Loucy (cell line): ENCODE data around the gene PROSER3.

ENCODE experiments used
- H2AFZ ChIP-seq: fragments of 200-600 bp; sonication (generic); 2 replicates; pipeline ENCODE4 v1.6.0; 2016; ENCODE audit warnings: antibody characterized with exemption, mild to moderate bottlenecking, low read length, moderate library complexity
- H3F3A ChIP-seq: fragments of 200-600 bp; 2 replicates; pipeline ENCODE4 v1.6.0; 2016; ENCODE audit warnings: antibody characterized with exemption, low read depth, mild to moderate bottlenecking
- H3K27me3 ChIP-seq: fragments of 200-600 bp; sonication (generic); 2 replicates; pipeline ENCODE4 v1.6.1; 2014; ENCODE audit warnings: low read length, mild to moderate bottlenecking; ENCODE audit not compliant: insufficient read depth, poor library complexity, severe bottlenecking
- H3K36me3 ChIP-seq: fragments of 200-600 bp; sonication (generic); 2 replicates; pipeline ENCODE4 v1.6.1; 2016; ENCODE audit warnings: low read length; ENCODE audit not compliant: insufficient read depth
- H3K4me1 ChIP-seq: fragments of 200-600 bp; sonication (generic); 2 replicates; pipeline ENCODE4 v1.5.1; 2014; ENCODE audit warnings: low read length, mild to moderate bottlenecking; ENCODE audit not compliant: insufficient read depth, poor library complexity, severe bottlenecking
- H3K4me2 ChIP-seq: fragments of 200-600 bp; sonication (generic); 2 replicates; pipeline ENCODE4 v1.6.0; 2014; ENCODE audit warnings: antibody characterized with exemption, low read length, low read depth, mild to moderate bottlenecking; ENCODE audit not compliant: poor library complexity, severe bottlenecking
- H3K4me3 ChIP-seq: fragments of 200-600 bp; sonication (generic); 2 replicates; pipeline ENCODE4 v1.5.1; 2014; ENCODE audit warnings: low read length, mild to moderate bottlenecking, mixed read lengths; ENCODE audit not compliant: poor library complexity, severe bottlenecking
- H3K79me2 ChIP-seq: fragments of 200-600 bp; sonication (generic); 2 replicates; pipeline ENCODE4 v1.6.1; 2014; ENCODE audit warnings: low read length; ENCODE audit not compliant: insufficient read depth
- H3K9ac ChIP-seq: fragments of 200-600 bp; sonication (generic); 2 replicates; pipeline ENCODE4 v1.6.0; 2014; ENCODE audit warnings: mild to moderate bottlenecking, low read depth, low read length, moderate library complexity; ENCODE audit not compliant: poor library complexity, severe bottlenecking
- H3K9me2 ChIP-seq: fragments of 200-600 bp; sonication (generic); replicated peaks from 2 replicates; pipeline ENCODE4 v1.6.1; 2016; ENCODE audit warnings: low read depth, low read length, mixed read lengths
- H3K9me3 ChIP-seq: fragments of 200-600 bp; sonication (generic); 2 replicates; pipeline ENCODE4 v1.6.1; 2014; ENCODE audit warnings: mild to moderate bottlenecking, antibody characterized with exemption, low read length, low read depth; ENCODE audit not compliant: insufficient read depth
- H4K20me1 ChIP-seq: fragments of 200-600 bp; sonication (generic); 2 replicates; pipeline ENCODE4 v1.6.0; 2014; ENCODE audit warnings: antibody characterized with exemption, low read length, mild to moderate bottlenecking; ENCODE audit not compliant: insufficient read depth, poor library complexity, severe bottlenecking
- EZH2phosphoT487 ChIP-seq: fragments of 200-600 bp; IDR thresholded peaks from 2 replicates; pipeline ENCODE4 v1.6.1; 2018; ENCODE audit warnings: antibody characterized with exemption, mild to moderate bottlenecking, moderate library complexity, borderline replicate concordance
- TF ChIP-seq, protein P1 (sequence below): fragments of 200-600 bp; sonication (generic); conservative IDR thresholded peaks from 2 replicates; pipeline ENCODE4 v1.5.1; 2014; ENCODE audit warnings: mild to moderate bottlenecking, antibody characterized with exemption, low read length

Gene PROSER3

DNA sequence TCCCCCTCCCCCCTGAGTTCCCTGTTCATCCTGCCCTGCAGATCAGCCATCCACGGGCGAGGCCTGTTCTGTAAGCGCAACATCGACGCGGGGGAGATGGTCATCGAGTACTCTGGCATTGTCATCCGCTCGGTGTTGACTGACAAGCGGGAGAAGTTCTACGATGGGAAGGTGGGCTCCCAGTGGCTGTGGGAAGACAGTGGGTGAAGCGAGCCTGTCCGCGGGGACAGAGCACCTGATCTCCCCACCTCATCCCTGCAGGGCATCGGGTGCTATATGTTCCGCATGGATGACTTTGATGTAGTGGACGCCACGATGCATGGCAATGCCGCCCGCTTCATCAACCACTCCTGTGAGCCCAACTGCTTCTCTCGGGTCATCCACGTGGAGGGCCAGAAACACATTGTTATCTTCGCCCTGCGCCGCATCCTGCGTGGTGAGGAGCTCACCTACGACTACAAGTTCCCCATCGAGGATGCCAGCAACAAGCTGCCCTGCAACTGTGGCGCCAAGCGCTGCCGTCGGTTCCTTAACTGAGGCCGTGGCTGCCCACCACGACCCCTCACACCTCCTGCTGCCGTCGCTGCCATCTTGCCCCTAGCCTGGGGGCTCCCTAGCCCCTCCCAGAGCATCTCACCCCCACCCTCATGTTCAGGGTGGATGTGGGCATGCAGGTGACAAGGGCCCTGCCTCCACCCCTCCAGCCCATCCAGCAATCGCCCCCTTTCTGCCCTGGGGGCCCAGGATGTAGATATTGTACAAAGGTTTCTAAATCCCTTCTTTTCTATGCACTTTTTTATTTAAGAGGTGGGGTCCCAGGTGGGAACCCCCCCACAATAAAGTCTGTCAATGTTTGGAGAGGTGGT lies 19.7 kb upstream of the PROSER3 start:
- Histone ChIP-seq H3K9me3 (no peaks in the 10 kb centered on the region), H3K27me3 (no peaks in the 10 kb centered on the region), H2AFZ (no peak overlapping the region), H4K20me1 (no peaks in the 10 kb centered on the region), H3K36me3 (peaks cover 23% of the 10 kb centered on the region; the same call in 1 of the 2 replicates), H3K9ac (no peak overlapping the region), H3K4me2 (no peak overlapping the region), H3K79me2 (no peaks in the 10 kb centered on the region), H3K9me2 (no peaks in the 10 kb centered on the region), H3K4me1 (peaks cover 7% of the 10 kb centered on the region), H3K4me3 (no peak overlapping the region), H3F3A (no peaks in the 10 kb centered on the region)
- TF ChIP-seq, protein P1, sequence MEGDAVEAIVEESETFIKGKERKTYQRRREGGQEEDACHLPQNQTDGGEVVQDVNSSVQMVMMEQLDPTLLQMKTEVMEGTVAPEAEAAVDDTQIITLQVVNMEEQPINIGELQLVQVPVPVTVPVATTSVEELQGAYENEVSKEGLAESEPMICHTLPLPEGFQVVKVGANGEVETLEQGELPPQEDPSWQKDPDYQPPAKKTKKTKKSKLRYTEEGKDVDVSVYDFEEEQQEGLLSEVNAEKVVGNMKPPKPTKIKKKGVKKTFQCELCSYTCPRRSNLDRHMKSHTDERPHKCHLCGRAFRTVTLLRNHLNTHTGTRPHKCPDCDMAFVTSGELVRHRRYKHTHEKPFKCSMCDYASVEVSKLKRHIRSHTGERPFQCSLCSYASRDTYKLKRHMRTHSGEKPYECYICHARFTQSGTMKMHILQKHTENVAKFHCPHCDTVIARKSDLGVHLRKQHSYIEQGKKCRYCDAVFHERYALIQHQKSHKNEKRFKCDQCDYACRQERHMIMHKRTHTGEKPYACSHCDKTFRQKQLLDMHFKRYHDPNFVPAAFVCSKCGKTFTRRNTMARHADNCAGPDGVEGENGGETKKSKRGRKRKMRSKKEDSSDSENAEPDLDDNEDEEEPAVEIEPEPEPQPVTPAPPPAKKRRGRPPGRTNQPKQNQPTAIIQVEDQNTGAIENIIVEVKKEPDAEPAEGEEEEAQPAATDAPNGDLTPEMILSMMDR, result no peak
- TF ChIP-seq EZH2phosphoT487, result no peak

DNA sequence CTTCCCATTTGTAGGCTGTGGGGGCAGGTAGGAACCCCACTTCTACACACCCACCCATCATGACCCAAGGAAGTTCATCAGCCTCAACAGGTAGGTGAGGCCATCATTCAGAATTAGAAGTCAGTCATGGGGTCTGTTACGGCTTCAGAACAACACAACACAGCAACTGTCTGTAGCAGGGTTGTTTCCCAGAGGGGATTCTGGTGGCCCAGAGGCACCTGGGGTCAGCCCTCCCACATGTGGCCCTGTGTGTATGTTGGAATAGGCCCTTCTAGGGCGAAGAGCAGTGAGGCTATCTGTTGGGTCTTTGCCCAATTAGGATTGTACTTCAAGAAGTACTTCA lies 19.1 kb upstream of the PROSER3 start:
- Histone ChIP-seq H3K4me2 (no peak overlapping the region), H3K36me3 (peaks cover 23% of the 10 kb centered on the region; the same call in 1 of the 2 replicates)

DNA sequence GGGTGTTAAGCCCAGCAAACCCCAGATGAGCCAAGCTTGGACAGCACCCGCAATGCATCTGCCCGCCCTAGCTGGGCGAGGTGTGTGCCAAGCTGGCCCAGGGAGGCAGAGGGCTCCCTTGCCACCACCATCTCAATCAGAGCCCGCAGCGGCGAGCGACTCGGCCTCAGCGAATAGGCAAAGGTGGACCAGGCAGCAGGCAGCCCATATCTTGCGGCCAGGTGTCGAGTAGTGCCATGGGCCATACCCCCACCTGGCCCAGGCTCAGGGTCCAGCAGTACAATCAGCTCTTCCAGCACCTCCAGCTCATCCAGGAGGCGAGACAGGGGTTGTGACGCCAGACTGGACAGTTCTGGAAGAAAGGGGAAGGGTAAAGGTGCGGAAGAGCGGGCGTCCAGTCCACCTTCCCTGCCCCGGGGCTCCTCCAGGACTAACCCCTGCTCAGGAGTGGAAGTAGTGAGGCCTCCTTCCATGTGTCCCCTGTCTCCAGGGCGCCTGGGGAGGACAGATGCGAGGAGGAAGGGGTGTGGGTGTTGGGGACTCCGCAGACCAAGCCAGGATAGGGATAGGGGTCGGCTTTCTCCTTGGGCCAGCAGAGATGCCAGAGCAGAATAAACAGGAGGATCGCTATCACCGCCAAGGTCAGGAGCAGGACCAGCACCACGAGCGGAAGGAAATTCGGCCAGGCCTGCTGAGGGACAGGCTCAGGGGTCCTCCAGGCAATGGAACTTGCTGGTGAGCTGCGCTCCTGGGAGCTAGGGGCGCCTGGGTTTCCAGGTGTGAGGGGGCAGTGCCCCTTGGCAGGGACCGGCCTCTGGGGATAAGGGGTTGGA lies 18.5 kb upstream of the PROSER3 start:
- H3K4me1 ChIP-seq, result peaks cover 7% of the 10 kb centered on the region
- H3K9me3 ChIP-seq, result no peaks in the 10 kb centered on the region
- no peaks in the 10 kb centered on the region for H4K20me1 ChIP-seq
- H3K9me2 ChIP-seq, result no peaks in the 10 kb centered on the region
- TF ChIP-seq, protein P1, result no peak
- TF ChIP-seq EZH2phosphoT487, result no peak
- peaks cover 23% of the 10 kb centered on the region; the same call in 1 of the 2 replicates for H3K36me3 ChIP-seq
- H2AFZ ChIP-seq, result no peak overlapping the region
- H3F3A ChIP-seq, result no peaks in the 10 kb centered on the region
- peak overlapping the region; percentile 79 for H3K4me3 ChIP-seq
- no peaks in the 10 kb centered on the region for H3K27me3 ChIP-seq
- H3K9ac ChIP-seq, result peak overlapping the region; percentile 55
- peak overlapping the region; percentile 74 for H3K4me2 ChIP-seq
- no peaks in the 10 kb centered on the region for H3K79me2 ChIP-seq

More for the DNA sequence above, 19.1 kb upstream of the PROSER3 start:
- no peak for TF ChIP-seq EZH2phosphoT487
- TF ChIP-seq, protein P1, result no peak
- no peaks in the 10 kb centered on the region for H3K79me2 ChIP-seq
- no peaks in the 10 kb centered on the region for H3F3A ChIP-seq
- H2AFZ ChIP-seq, result no peak overlapping the region
- H3K9me2 ChIP-seq, result no peaks in the 10 kb centered on the region
- no peaks in the 10 kb centered on the region for H3K9me3 ChIP-seq
- no peaks in the 10 kb centered on the region for H4K20me1 ChIP-seq
- H3K27me3 ChIP-seq, result no peaks in the 10 kb centered on the region
- H3K9ac ChIP-seq, result no peak overlapping the region
- H3K4me3 ChIP-seq, result no peak overlapping the region
- H3K4me1 ChIP-seq, result peaks cover 7% of the 10 kb centered on the region
